Adrenal gland (tissue), 12 donors: ENCODE results near the gene ALKBH4. TPM values are rescaled to one million over a fixed set of nuclear protein-coding genes. Genes with fewer than 3 reads are reported as not detected.

Experiments
- DNase-seq, 7 donors: peaks; one replicate each; pipeline ENCODE4 v3.0.0-alpha.2; 2019 to 2020
- H3K27ac ChIP-seq, 5 donors: fragments of 200-600 bp; sonication (generic) in 4 of 5; 1 replicate in 3 of 5; 2 replicates in 2 of 5; pipeline versions ENCODE4 v1.5.1 to v1.8.0; 2016 to 2020; ENCODE audit warnings: mild to moderate bottlenecking in 1 of 5
- H3K27me3 ChIP-seq: fragments of 200-600 bp; 2 replicates; pipeline ENCODE4 v1.8.0; 2021
- H3K36me3 ChIP-seq, 2 donors: fragments of 200-600 bp; replicated peaks in 1 of 2; 1 replicate in 1 of 2; 2 replicates in 1 of 2; pipeline versions ENCODE4 v1.5.1 to v1.8.0; 2018 to 2022
- H3K4me1 ChIP-seq, 2 donors: fragments of 200-600 bp; replicated peaks in 1 of 2; 1 replicate in 1 of 2; 2 replicates in 1 of 2; pipeline versions ENCODE4 v1.5.1 to v1.8.0; 2018 to 2021
- H3K4me3 ChIP-seq, 4 donors: fragments of 200-600 bp; sonication (generic) in 3 of 4; one replicate each; pipeline ENCODE4 v1.5.1; 2016 to 2018
- H3K9me3 ChIP-seq, 3 donors: fragments of 200-600 bp; sonication (generic) in 1 of 3; replicated peaks in 1 of 3; 1 replicate in 2 of 3; 2 replicates in 1 of 3; pipeline versions ENCODE4 v1.5.1 to v1.8.0; 2016 to 2021
- POLR2A ChIP-seq, 2 donors: fragments of 450-650 bp; IDR thresholded peaks; one replicate each; pipeline ENCODE4 v1.6.1; 2017; ENCODE audit warnings: antibody characterized with exemption in 2 of 2, mild to moderate bottlenecking in 2 of 2, moderate library complexity in 1 of 2
- WGBS, 4 donors: extraction: QIAGEN DNeasy Blood & Tissue Kit in 2 of 4; methylation state at CpG; one replicate each; pipeline versions ENCODE4 v1.1.5 to v1.1.7; 2013 to 2017; 5-methylcytosine and 5-hydroxymethylcytosine counted together
- intact Hi-C, 2 donors: fragments of 100-400 bp; cut with DNase I; formaldehyde crosslinking; loops; one replicate each; pipeline versions ENCODE4 v1.14.1 to v1.15.0; 2022 to 2023
- polyA plus RNA-seq, 3 donors: library from polyadenylated mRNA; stranded (reverse); fragments of 200-250 nt in 2 of 3; fragments of 350-450 nt in 1 of 3; fragmentation: Illumina TruSeq in 1 of 3; extraction: RNeasy Lipid Tissue Mini Kit (QIAGEN cat#74804) in 1 of 3; gene quantifications; one replicate each; pipeline ENCODE4 v1.2.3, GENCODE V29; 2013 to 2014
- total RNA-seq, 9 donors: library from RNA; depleted of rRNA in 4 of 9; stranded (reverse); fragments of >200 nt in 4 of 9; fragments of 120-200 nt in 1 of 9; fragmentation: NEBNext Ultra II Directional in 1 of 9; extraction: Animal tissue kit (Norgen Biotek cat#: 25700) in 1 of 9; gene quantifications; one replicate each; pipeline versions ENCODE4 v1.1.0 to v1.2.4, GENCODE V29; 2013 to 2023
- TF ChIP-seq, protein P1 (sequence below), 6 experiments: fragments of 450-650 bp in 4 of 6; fragments of 200-600 bp in 2 of 6; sonication (generic) in 1 of 6; IDR thresholded peaks; 1 replicate in 5 of 6; 2 replicates in 1 of 6; pipeline versions ENCODE4 v1.5.1 to v1.8.0; 2016 to 2021; ENCODE audit warnings: antibody characterized with exemption in 6 of 6, mild to moderate bottlenecking in 2 of 6, moderate library complexity in 1 of 6
- donor health status: healthy with polysubstance abuse.
- donor health status: Bipolar disorder and iron deficiency.
- donor health status: DM: yes; HTN: yes; CAD: no.
- donor health status: DM: no; HTN: no; CAD: no.
- donor health status: DM: no; HTN: no; CAD: no.
- donor health status: DM: yes; HTN: yes; CAD: no.

ALKBH4 gene
- total and polyA plus RNA-seq, 12 donors: 6.0 to 37.4 (median 12.5) TPM

DNA sequence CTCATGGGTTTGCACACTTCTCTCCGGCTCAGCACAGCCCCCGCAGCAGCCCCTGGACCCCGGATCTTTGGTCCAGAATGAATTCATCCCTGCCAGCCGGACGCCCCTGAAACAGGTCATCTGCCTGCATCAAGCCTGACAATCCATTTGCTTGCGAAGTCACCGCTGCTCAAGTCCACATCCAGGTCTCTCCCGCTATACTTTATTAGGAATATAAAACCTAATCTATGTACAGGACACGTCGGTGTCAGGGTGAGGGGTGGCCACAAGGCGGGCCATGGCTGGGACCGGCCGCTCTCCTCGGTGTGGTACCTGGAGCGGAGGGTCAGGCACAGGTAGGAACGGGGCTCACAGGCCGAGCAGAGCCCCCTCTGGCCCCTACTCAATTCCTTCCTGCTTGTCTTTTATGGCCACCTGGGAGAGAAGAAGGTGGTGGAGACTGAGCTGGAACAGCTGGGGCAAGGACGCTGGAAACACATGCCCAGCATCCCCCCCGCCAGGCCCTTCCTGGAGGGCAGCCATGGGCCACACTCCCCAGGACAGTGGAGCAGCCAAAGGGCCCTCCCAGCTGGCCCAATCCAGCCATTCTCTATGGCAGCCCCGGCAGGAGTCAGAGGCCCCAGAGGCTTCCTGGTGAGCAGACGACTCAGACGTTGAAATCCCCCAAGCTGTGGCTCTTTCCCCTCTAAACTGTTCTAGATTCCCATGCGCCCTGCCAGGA is 8.8 kb upstream of the ALKBH4 start:
- 79 to 91% (median 84%) methylated on average over 14 to 23 of the region's 23 CpGs for WGBS, 4 donors
- H3K9me3 ChIP-seq: no peaks in the 10 kb centered on the region
- TF ChIP-seq, protein P1, sequence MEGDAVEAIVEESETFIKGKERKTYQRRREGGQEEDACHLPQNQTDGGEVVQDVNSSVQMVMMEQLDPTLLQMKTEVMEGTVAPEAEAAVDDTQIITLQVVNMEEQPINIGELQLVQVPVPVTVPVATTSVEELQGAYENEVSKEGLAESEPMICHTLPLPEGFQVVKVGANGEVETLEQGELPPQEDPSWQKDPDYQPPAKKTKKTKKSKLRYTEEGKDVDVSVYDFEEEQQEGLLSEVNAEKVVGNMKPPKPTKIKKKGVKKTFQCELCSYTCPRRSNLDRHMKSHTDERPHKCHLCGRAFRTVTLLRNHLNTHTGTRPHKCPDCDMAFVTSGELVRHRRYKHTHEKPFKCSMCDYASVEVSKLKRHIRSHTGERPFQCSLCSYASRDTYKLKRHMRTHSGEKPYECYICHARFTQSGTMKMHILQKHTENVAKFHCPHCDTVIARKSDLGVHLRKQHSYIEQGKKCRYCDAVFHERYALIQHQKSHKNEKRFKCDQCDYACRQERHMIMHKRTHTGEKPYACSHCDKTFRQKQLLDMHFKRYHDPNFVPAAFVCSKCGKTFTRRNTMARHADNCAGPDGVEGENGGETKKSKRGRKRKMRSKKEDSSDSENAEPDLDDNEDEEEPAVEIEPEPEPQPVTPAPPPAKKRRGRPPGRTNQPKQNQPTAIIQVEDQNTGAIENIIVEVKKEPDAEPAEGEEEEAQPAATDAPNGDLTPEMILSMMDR (IDR thresholded peaks at IDR 0.05): no peak
- no peak for TF ChIP-seq POLR2A (IDR thresholded peaks at IDR 0.05)
- H3K27ac ChIP-seq: no peak overlapping the region
- intact Hi-C loops: no loop called here
- H3K4me1 ChIP-seq: peaks cover 8 to 11% of the 10 kb centered on the region in 2 donors
- no peak overlapping the region for H3K4me3 ChIP-seq
- DNase-seq: peak in 5 of 7 donors; percentile 5 to 50 (median 30)
- peaks cover 0 to 22% of the 10 kb centered on the region in 2 donors for H3K36me3 ChIP-seq
- no peaks in the 10 kb centered on the region for H3K27me3 ChIP-seq

GRCh38 chr7:102472126-102473041 is 7.7 kb upstream of the ALKBH4 start:
- peaks cover 8 to 18% of the 10 kb centered on the region in 2 donors for H3K4me1 ChIP-seq
- TF ChIP-seq, protein P1 (IDR thresholded peaks at IDR 0.05): no peak
- TF ChIP-seq POLR2A (IDR thresholded peaks at IDR 0.05): no peak
- H3K27ac ChIP-seq: no peak overlapping the region
- H3K36me3 ChIP-seq: peaks cover 0 to 22% of the 10 kb centered on the region in 2 donors
- H3K9me3 ChIP-seq: no peaks in the 10 kb centered on the region
- 75 to 91% (median 80%) methylated on average over 7 to 31 of the region's 31 CpGs for WGBS, 4 donors
- intact Hi-C loops: no loop called here
- no peaks in the 10 kb centered on the region for H3K27me3 ChIP-seq
- H3K4me3 ChIP-seq: no peak overlapping the region
- peak in 4 of 7 donors; percentile 7 to 51 (median 20) for DNase-seq

GRCh38 chr7:102471791-102472125 is 7.1 kb upstream of the ALKBH4 start:
- TF ChIP-seq, protein P1 (IDR thresholded peaks at IDR 0.05): no peak
- TF ChIP-seq POLR2A (IDR thresholded peaks at IDR 0.05): no peak
- WGBS, 4 donors: 60 to 92% (median 88%) methylated on average over 1 to 6 of the region's 6 CpGs
- intact Hi-C loops: no loop called here
- no peaks in the 10 kb centered on the region for H3K9me3 ChIP-seq
- H3K4me1 ChIP-seq: peaks cover 8 to 21% of the 10 kb centered on the region in 2 donors
- H3K27ac ChIP-seq: no peak overlapping the region
- H3K27me3 ChIP-seq: no peaks in the 10 kb centered on the region
- H3K36me3 ChIP-seq: peaks cover 0 to 22% of the 10 kb centered on the region in 2 donors
- peak in 3 of 7 donors; percentile 0 to 11 (median 4) for DNase-seq
- no peak overlapping the region for H3K4me3 ChIP-seq
